ENCODE results near the gene TSC22D2. TPM values are rescaled to one million over a fixed set of nuclear protein-coding genes. Genes with fewer than 3 reads are reported as not detected.

TSC22D2 gene
- total and polyA plus RNA-seq, 2 of the 8 experiments (the other 6 are each of a cell fraction or from before 2014, with no cell fraction given): 3.4 to 27.6 TPM

DNA sequence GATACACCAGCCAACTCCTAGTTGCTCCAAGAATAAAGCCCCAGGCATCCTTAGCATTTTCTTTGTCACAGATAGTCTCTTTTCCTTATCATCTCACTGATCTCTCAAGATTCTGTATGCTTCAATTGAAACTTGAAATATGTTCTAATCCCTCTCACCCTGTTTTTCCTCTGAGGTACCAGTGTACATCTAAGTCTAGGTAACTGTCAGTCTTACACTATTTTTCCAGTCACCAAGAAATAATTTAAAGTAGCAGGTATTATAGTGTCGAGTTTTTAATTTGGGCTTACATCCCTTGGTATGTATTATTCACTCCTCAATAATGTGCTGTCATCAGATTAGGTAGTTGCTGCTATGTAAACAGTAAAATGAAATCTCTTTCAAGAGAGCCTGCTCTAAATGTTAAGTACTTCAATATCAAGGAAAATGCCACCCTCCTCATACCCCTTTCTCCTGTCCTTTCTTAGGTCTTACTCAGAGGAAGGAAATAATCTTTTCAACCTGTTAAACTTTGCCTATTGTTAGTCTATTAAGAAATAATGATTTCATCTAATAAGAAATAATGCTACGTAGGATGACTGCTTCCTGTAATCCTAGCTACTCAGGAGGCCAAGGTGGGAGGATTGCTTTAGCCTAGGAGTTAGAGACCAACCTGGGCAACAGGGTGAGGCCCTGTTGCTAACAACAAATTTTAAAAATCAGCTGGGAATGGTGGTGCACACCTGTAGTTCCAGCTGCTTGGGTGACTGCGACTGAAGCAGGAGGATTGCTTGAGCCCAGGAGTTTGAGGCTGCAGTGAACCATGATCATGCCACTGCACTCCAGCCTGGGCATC lies 39.8 kb downstream of the TSC22D2 start:
- ChIA-PET POLR2A (ENCODE audit: partially characterized antibody) (no interaction called here), CTCF (ENCODE audit: partially characterized antibody) (interaction anchor here (0.9 to 1.5 kb wide), 2 partner anchors 33 to 220 kb away, joined by 3 to 4 read pairs; no protein-coding TSS in a partner anchor)
- FAIRE-seq (no peak), DNase-seq (ENCODE audit: low read depth in 1 of 2, low spot score in 2 of 2) (no peak)
- H3K36me3 ChIP-seq (ENCODE audit: control insufficient read depth in 2 of 4, insufficient read depth in 4 of 4, low read length in 3 of 4): peaks cover 0 to 3% (median 0%) of the 10 kb centered on the region in 4 experiments; a peak in 1 of 8 replicates
- 90% methylated on average over 3 of the region's 3 CpGs; no CpG with 5 or more reads in 1 of the 2 experiments for WGBS, 2 experiments (ENCODE audit: extremely low coverage in 1 of 2, insufficient coverage in 1 of 2, insufficient read length in 1 of 2, insufficient replicate concordance in 2 of 2, low coverage in 1 of 2, low lambda C conversion rate in 2 of 2, missing lambda C conversion rate in 1 of 2)
- H3K27me3 ChIP-seq (replicated peaks in 1 of 4; ENCODE audit: control insufficient read depth in 3 of 4, extremely low read depth in 1 of 4, insufficient read depth in 3 of 4, low read length in 3 of 4): no peaks in the 10 kb centered on the region
- no peak overlapping the region for H3K4me3 ChIP-seq (ENCODE audit: extremely low read depth in 1 of 4, insufficient read depth in 2 of 4, low read depth in 3 of 4, low read length in 4 of 4)
- no peak overlapping the region for H3K4me2 ChIP-seq (ENCODE audit: insufficient read depth in 1 of 2, low read depth in 2 of 2, low read length in 2 of 2)
- H4K8ac ChIP-seq (ENCODE audit: extremely low read depth, insufficient read depth, low read length): no peak overlapping the region
- H3K79me2 ChIP-seq (ENCODE audit: control insufficient read depth in 1 of 2, insufficient read depth in 2 of 2, low read length in 2 of 2): peaks cover 0 to 37% of the 10 kb centered on the region in 2 experiments; a peak in 2 of 4 replicates
- H3K27ac ChIP-seq (ENCODE audit: low read depth, low read length): no peak overlapping the region
- no peak overlapping the region for H4K91ac ChIP-seq (replicated peaks; ENCODE audit: insufficient read length, low read length)
- no peak overlapping the region for H3K56ac ChIP-seq (replicated peaks; ENCODE audit: insufficient read length, low read depth, low read length)
- H3K23ac ChIP-seq (ENCODE audit: insufficient read length): no peak overlapping the region
- H3K9ac ChIP-seq (replicated peaks in 1 of 4; ENCODE audit: extremely low read depth in 1 of 4, low read depth in 3 of 4, low read length in 3 of 4): no peak overlapping the region
- H3K23me2 ChIP-seq (ENCODE audit: low read depth, low read length): no peaks in the 10 kb centered on the region
- no peak overlapping the region for H4K5ac ChIP-seq (ENCODE audit: insufficient read length, low read depth, low read length)
- no peaks in the 10 kb centered on the region for H3K79me1 ChIP-seq (ENCODE audit: low read depth, low read length)
- H4K20me1 ChIP-seq (replicated peaks in 1 of 2; ENCODE audit: control insufficient read depth in 1 of 2, insufficient read depth in 2 of 2, low read length in 2 of 2): peaks cover 0 to 2% of the 10 kb centered on the region in 2 experiments
- no peak overlapping the region for H2BK5ac ChIP-seq (ENCODE audit: low read depth, low read length)
- H3K14ac ChIP-seq (ENCODE audit: insufficient read length): no peak overlapping the region
- no peak overlapping the region for H2AK5ac ChIP-seq (ENCODE audit: low read depth, low read length)
- H3K18ac ChIP-seq (ENCODE audit: extremely low read depth, low read length): no peak overlapping the region
- H2BK20ac ChIP-seq (ENCODE audit: low read length): no peak overlapping the region
- H3K4me1 ChIP-seq (replicated peaks in 1 of 4; ENCODE audit: control insufficient read depth in 3 of 4, insufficient read depth in 4 of 4, low read length in 3 of 4): 0 out of 7 replicates have a peak, but pooled peaks cover 0 to 2% (median 0%) of the 10 kb centered on the region in 4 experiments
- no peak overlapping the region for H2BK12ac ChIP-seq (ENCODE audit: low read depth, low read length)
- no peak for TF ChIP-seq KDM4A (IDR thresholded peaks at IDR 0.05; ENCODE audit: low read depth, low read length, severe bottlenecking)
- no peak for TF ChIP-seq RXRA (IDR thresholded peaks at IDR 0.05; ENCODE audit: insufficient read depth, low read depth, low read length)
- TF ChIP-seq BCL11A (IDR thresholded peaks at IDR 0.05; ENCODE audit: low read depth in 2 of 2, low read length in 2 of 2): no peak
- no peak for TF ChIP-seq FOSL1 (IDR thresholded peaks at IDR 0.05; ENCODE audit: insufficient read depth, low read depth, low read length)
- no peak for TF ChIP-seq HDAC2 (IDR thresholded peaks at IDR 0.05; ENCODE audit: borderline replicate concordance in 1 of 2, low read depth in 2 of 2, low read length in 2 of 2)
- no peak for TF ChIP-seq SAP30 (IDR thresholded peaks at IDR 0.05; ENCODE audit: insufficient read depth, insufficient replicate concordance, low read length)
- no peak for TF ChIP-seq TAF7 (optimal IDR thresholded peaks at IDR 0.05; ENCODE audit: borderline replicate concordance, low read depth, low read length)
- no peak overlapping the region for H3K4ac ChIP-seq (replicated peaks; ENCODE audit: insufficient read length, low read depth, low read length)
- no peaks in the 10 kb centered on the region for H3K9me3 ChIP-seq (ENCODE audit: insufficient read depth in 2 of 2, low read depth in 1 of 2, low read length in 1 of 2)
- no peak overlapping the region for H2BK15ac ChIP-seq (ENCODE audit: low read length)
- H2AFZ ChIP-seq (ENCODE audit: low read length): no peak overlapping the region
- no peak overlapping the region for H2BK120ac ChIP-seq (replicated peaks; ENCODE audit: low read depth, low read length)

Data from H1 (cell line).